Measurements from ENCODE around the gene ZSCAN2.

DNA sequence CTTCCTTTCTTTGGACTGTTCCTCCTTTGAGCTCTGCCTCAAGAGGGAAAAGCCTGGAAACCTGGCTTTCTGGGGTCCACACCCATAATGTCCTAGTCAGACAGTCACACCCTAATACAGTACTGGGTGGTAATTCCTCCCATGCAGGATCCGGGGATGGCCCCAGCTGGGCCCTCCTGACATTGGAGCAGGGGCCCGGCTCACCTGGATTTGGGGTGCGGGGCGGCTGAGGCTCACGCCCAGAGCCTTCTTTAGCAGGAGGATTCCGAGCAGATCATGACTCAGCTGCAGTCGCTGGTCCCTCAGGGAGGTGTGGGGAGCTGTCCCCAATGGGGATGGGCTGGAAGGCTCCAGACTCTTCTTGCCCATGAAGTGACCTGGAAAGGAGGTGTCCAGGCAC, 56.2 kb downstream of the ZSCAN2 start:
- TF ChIP-seq POLR2AphosphoS5 (IDR thresholded peaks at IDR 0.05) (no peak), POLR2A (IDR thresholded peaks at IDR 0.05) (no peak)
- TF ChIP-seq, protein P1, sequence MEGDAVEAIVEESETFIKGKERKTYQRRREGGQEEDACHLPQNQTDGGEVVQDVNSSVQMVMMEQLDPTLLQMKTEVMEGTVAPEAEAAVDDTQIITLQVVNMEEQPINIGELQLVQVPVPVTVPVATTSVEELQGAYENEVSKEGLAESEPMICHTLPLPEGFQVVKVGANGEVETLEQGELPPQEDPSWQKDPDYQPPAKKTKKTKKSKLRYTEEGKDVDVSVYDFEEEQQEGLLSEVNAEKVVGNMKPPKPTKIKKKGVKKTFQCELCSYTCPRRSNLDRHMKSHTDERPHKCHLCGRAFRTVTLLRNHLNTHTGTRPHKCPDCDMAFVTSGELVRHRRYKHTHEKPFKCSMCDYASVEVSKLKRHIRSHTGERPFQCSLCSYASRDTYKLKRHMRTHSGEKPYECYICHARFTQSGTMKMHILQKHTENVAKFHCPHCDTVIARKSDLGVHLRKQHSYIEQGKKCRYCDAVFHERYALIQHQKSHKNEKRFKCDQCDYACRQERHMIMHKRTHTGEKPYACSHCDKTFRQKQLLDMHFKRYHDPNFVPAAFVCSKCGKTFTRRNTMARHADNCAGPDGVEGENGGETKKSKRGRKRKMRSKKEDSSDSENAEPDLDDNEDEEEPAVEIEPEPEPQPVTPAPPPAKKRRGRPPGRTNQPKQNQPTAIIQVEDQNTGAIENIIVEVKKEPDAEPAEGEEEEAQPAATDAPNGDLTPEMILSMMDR (IDR thresholded peaks at IDR 0.05) = no peak

All from prostate gland (tissue), 2 donors.